ENCODE data around the gene SH3BGRL3.

The SH3BGRL3 gene

DNA sequence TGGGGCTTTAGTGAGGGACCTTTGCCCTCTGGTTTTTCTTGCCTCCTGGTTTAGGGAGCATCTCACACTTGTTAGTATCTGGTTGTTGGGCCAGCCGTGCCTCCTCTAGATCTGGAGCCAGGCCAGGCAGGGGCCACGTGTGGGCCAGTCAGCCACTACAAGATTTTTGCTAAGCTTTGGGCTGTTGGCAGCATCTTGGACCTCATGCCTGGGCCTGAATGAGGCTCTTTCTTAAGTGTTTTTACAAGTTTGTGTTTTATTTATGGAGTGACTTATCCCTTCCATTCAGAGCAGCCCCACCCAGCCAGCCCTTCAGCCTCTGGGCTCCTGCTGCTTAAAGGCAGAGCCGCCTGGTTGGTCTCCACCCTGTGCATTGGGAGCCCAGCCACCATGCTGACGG is 1.6 kb upstream of the SH3BGRL3 start:
- DNase-seq, result no peak

DNA sequence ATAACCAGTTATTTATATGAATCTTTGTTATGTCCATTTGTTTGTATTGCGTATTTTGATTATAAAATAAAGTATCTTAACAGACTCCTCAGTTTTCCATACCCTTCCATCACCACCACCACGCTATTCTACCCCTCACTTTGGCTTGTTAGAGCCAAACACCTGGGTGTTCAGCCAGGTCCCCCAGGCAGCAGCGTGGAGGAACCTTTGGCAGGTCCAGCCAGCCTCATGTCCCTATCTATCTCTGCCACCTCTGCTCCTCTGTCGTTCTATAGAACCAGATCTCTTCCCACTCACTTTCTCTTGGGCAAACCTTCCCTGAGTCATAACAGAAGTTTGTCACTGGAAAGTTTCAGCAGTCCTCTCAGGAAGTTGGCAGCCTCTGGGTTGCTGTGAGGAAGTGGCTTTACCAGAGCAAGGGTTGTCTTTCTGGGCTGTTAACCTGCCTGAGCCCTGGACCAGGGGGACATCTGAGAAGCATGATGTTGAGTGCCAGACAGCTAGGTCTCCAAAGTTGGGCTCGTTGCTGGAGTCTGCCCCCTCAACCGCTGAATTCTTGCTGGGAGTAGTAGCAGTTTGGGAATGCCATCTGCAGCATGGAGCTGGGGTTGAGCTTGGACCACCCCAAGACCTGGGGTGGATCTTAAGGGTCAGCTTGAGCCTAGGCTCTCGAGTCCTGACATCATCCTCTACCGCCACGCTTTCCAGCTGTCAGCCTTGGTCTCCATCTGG is 996 bp upstream of the SH3BGRL3 start:
- no peak for DNase-seq

DNA sequence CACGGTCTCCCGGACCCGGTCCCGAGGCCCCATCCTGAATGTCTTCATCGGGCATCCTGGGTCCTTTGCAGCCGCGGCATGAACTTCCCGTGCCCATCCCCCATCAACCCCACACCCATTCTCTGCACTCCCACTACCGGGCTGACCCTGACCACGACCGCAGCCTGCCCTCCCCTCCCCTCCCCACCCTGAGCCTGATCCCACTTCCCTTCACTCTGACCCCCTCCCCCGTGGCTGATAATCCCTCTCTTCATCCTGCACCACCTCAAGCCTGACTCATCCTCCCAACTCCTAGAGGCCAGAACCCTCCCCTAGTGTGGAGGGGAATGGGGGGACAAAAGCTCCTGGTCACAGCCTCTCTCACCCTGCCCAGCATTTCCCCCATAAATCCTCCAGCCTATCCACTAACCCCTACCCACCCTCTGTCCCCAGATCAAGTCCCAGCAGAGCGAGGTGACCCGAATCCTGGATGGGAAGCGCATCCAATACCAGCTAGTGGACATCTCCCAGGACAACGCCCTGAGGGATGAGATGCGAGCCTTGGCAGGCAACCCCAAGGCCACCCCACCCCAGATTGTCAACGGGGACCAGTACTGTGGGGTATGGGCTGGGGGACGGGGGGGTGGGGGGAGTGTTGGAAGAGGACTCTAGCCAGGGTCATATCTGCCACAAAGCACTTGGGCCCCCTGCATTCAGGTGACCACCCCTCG is 602 bp downstream of the SH3BGRL3 start:
- DNase-seq, result no peak

DNA sequence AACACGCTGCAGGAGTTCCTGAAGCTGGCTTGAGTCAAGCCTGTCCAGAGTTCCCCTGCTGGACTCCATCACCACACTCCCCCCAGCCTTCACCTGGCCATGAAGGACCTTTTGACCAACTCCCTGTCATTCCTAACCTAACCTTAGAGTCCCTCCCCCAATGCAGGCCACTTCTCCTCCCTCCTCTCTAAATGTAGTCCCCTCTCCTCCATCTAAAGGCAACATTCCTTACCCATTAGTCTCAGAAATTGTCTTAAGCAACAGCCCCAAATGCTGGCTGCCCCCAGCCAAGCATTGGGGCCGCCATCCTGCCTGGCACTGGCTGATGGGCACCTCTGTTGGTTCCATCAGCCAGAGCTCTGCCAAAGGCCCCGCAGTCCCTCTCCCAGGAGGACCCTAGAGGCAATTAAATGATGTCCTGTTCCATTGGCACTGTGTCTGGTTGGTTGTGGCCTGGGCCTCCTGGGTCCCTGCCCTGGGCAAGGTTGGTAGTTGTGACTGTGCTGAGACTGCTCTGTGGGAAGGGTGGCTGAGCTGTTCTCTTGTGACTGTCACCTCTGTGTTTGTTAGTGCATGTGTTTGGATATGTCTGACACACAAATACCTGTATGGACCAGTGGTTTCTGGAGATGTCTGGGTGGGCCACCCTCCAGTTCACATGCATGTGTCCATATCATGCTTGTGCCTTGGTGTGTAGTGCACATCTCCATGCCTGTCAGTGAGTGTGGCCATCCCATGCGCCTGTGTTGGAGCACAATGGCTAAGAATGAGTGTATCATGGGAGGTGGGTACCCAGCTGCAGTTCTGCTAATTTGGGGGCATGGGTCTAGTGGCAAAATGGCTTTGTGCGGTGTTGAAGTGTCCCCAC is 1.4 kb downstream of the SH3BGRL3 start:
- DNase-seq, result no peak

DNA sequence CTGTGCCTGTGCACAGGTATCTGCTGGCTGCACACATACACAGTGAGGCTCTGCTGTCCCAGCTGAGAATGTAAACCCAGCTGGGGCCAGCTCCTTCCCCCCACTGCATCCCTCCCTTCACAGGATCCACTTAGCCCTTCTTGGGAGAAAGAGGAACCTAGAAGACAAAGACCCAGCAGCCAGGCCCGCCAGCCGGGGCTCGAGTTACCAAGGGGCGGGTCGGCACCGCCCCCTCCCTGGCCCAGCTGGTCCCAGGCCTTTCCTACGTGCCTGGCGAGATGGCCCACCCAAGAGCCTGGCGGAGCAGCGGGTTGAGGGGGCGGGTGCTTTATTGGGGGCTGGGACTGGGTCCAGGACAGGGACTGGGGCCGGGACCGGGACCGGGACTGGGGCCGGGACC is 2.1 kb downstream of the SH3BGRL3 start:
- DNase-seq, result no peak

DNA sequence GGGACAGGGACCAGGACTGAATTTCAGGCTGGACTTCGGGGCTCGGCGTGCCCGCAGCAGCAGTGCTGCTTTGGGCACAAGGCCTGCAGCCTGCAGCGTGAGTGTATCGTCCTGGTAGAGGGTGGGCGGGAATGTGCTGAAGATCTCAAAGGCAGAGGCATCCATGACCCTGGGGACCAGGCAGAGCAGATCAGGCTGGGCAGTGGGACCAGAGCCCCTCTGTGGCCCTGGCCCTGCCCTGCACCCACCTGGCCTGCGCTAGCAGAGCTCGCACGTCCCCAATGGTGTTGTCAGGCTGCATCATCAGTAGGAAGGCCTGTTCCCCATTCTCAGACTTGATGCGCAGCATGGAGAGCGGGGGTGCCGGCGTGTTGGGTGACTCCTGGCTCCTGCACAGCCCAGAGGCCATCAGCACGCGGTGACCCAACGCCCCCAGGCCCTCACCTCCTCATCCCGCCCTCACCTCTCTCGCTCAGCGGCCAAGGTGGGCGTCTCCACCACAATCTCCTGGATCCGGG is 2.6 kb downstream of the SH3BGRL3 start:
- no peak for DNase-seq

DNA sequence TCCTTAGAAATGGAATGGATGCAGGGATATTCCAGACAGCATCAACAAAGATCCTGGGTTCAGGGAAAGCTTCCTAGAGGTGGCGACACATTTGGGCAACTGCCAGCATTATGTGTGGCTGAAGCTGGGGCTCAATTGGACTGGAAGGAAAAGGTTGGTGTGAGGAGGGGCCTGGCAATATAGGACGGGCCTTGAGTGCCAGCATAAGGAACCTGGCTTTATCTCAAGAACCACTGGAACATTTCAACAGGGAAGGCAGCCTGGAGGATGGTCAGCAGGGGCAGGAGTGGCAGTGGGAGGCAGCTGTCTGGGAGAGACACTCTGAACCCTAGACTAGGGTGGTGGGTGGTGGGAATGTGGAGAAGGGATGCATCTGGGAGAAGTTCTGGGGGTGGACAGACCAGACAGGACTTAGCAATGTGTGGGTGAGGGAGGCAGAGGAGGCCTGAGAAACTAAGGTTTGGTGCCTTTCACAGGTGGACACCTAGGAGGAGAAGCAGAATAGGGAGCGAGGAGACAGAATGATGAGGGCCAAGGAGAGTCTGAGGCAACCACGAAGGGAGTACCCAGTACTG is 3.5 kb downstream of the SH3BGRL3 start:
- DNase-seq, result no peak

DNA sequence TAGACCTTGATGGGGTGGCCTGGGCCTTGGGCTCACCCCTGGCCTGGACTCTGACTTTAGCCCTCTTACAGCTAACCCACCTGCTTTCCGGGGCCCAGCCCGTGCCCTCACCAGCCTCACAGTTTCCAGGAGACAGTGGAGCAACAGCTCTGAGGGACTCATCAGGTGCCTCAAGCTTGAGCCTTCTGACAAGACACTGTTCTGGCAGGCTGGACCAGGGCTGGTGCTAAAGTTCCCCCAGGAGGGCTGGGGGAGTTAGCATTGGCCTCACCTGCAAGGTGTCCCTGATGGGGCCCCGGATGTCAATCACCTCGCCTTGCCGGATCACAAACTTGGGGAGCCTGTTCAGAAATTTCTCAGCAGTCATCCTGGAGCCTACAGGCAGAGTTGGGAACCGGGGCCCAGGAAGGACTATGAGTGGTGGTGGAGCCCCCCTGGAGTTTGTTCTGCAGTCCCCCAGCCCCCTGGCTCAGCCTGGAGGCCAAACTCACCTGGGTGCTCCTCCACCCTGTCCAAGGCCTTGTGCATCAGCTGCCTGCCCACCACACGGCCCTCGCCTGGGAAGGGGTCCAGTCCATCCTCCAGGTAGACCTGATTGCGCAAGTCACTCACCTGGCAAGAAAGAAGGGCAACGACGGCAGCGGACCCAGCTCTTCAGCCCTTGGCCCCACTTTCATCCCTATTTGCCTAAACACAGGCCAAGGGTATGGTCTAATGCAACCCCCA is 4.1 kb downstream of the SH3BGRL3 start:
- DNase-seq, result no peak

DNA sequence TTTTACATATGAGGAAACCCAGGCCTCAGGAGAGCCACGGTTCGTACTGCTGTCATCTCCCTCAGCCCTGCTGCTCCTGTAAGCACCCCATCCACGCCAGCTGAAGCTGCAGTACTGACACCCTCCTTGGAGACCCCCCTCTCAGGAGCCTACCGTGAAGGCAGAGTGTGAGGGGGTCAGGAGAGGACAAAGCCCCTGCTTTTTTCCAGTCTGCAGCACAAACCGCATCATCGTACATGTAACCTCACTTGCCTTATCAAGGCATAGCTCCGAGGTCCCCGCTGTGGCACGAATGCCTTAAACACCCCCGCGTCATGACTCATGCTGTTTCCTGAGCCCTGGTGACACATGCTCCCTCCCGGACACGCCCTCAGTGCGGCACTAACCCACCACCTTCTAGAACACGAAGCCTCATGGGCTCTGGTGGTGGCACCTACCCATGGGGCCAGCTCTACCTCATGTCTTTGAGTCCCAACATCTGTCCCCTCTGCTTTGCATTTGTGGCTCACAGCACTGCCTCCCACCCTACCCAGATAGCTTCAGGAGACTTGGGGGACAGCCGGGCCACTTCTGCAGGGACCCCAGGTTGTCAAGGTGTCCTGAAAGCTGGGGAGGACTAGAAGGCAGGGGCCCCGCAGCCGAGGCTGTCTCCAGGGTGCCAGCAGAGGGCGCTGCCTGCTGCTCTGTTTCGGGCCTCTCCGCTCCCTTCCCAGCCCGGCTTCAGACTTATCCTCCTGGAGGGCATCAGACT is 4.9 kb downstream of the SH3BGRL3 start:
- DNase-seq, result no peak

DNA sequence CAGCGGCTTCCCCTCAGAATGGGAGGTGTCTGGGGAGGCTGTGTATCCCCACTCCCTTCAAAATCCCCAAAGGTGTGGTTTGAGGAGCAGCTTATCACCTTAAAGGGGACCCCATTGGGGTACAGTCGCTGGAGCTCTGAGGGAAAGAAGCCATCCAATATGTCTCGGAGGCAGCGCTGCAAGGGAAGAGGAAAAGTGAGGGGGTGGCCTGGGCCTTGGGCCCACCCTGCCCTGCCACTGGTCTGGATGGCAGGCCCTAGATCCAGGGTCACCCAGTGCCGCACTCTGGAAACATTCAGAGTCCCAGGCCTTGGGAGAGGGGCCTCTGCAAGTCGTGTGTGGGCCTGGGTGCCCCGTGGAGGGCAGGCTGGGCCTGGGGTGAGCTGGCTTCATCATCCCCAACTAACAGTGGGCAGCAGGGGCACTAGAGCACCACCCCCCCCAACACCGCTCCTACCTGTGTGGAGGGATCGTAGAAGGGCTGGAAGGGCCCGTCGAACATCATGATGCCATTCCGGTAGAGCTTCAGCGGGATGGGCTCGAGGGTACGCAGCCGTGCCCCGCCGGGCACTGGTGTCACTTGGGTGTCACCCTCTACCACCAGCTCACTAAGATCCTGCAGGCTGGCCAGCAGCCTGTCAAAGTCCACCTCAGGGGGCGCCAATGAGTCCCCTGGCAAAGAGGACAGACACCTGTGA is 5.6 kb downstream of the SH3BGRL3 start:
- DNase-seq, result no peak

DNA sequence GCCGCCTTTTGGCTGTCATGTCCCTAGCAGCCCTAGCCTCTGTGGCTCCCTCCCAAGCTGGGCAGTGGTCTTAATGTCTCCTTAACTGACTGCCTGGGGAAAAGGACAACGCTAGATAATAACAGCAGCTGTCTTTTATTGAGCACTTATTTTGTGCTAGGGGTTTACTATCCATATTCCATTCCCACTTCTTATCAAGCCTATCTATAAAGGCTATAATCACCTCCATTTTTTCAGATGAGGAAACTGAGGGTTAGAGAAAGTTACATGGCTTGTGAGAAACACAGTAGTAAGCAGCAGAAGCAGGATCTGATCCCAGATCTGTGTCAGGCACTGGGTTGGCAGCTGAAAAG is 6.2 kb downstream of the SH3BGRL3 start:
- DNase-seq, result no peak

DNA sequence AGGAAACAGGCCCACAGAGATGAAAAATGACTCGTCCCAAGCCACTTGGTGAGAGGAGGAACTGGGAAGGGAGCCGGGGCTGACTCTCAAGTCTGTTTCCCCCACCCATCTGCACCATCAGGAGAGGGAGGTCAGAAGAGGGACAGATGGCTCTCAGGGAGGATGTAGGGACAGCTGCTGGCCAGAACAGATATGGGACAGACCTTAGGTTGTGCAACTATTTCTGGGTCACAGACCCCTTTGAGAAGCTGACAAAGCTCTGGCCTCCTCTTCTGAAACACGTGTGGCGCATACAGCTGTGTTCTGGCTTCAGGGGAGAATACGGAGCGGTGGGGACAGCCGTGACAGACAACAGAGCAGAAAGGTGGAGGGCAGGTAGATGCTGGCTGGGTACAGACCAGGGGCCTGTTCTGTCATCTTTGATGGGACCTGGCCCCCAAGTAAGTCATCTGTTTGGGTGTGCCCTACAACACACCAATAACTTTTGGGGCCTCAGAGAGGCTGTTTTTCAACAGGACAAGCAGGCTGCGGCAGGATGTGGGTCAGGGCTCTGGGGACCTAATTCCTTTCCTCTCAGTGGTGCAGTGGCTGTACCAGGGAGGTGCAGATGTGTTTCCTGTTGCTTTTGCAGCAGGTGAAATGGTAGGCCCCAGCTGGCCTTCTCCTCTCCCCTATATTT is 7.3 kb downstream of the SH3BGRL3 start:
- no peak for DNase-seq

DNA sequence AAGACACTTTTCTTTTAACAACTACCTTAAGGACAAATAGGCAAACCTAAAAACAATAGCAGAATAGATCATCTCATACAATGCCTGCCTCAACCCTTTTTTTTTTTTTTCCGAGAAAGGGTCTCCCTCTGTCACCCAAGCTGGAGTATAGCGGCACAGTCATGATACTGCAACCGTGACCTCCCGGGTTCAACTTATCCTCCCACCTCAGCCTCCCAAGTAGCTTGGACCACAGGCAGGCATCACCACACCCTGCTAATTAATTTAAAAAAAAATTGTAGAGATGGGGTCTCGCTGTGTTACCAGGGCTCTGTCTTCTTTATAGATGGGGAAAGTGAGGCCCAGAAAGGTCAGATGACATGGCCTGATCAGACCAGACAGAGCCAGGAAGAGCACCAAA is 7.9 kb downstream of the SH3BGRL3 start:
- no peak for DNase-seq

DNA sequence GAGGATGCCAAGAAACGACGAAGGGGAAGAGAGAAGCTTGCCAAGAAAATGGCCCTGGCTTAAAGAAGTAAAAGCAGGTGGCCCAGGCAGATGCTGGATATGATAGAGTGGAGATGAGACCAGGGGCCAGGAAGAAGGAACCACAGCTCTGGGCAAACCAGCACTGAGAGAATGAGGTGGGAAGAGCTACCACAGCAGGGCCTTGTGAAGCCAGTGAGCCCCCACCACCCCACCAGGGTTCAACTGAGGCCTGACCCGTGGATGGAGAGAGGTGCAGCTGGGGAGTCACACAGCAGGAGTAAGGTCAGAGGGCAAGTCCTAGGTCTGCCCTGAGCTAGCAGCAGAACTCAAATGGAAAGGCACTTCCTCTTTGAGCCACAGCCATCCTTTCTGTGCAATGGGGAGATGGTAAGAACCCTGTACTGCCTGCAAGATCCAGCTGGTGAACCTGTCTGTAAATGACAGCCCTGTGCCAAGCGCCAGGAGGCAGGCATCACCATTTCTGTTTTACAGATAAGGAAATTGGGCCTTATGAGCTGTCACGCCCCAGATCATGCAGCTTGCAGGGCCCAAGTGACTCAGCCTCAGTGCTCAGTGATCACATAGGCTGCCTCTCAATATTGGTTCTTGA is 8.5 kb downstream of the SH3BGRL3 start:
- no peak for DNase-seq

DNA sequence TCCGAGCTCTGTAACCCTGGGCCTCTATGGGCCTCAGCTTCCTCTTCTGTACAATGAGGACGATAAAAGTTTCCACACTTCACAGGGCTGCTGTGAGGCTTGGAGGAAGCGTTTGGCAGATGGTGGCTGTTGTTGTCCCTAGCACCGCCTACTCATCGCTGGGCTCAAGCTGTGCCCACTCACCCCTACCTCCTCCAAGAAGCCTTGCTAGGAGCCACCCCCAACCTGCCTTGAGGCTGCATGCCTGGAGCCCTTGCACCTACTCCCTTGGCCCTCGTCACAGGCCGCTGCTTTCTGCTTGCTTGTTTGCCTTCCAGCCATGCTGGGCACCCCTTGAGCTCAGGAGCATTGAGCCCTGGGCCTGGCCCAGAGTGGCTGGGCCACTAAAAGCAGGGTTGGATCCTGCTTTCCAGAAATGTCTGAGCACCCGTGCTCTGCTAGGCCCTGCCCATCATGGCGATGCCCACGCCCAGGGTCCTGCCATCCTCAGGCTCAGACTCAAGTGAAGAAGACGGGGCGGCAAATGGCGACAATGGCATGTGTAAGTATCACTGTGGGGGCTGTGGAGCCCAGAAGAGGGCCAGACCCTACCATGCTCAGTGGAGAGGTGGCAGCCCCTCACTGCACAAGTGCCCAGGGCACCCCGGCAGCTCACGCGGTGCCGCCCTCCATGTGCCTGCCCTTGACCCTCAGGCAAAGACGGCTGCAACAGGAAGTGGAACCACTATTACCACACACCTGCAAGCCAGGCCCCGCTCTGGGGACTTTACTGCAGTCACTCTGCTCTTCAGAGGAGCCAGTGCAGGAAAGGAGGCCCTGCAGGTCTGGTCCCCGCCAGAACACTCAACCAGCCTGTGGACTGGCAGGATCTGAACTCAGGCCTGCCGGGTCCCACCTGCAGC is 9.5 kb downstream of the SH3BGRL3 start:
- DNase-seq, result no peak

DNA sequence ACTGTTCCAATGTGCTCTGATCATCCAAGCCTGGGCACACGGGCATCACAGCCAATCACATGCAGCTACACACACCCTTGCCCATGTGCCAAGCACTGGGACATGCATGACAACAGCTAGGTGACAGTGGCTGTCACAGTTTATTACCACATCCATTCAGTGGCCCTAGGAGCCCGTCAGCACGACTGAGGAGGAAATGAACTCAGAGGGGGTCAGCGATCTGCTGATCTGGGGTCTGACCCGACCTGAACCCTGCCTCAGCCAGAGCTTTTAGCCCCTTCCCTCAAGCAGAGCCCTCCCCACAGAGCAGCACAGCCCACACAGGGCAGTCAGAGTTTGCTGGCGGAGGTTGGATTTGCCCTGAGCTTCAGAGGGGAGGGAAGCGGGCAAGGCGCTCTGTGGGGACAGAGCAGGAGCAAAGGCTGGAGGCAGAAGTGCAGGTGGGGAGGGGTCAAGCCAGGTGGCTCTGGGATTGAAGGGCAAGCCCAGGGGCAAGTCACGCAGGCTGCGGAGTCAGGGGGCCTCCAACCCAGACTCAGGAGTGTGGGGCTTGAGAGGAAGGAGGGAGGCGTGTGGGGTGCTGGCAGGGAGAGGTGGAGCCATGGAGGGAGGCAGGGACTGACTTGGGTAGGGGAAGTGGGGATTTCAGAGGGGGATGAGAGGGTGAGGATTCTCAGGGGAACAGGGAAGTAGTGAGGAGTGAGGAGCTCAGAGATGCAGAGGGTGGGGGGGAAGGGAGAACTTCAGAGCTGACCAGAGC is 10.4 kb downstream of the SH3BGRL3 start:
- no peak for DNase-seq

DNA sequence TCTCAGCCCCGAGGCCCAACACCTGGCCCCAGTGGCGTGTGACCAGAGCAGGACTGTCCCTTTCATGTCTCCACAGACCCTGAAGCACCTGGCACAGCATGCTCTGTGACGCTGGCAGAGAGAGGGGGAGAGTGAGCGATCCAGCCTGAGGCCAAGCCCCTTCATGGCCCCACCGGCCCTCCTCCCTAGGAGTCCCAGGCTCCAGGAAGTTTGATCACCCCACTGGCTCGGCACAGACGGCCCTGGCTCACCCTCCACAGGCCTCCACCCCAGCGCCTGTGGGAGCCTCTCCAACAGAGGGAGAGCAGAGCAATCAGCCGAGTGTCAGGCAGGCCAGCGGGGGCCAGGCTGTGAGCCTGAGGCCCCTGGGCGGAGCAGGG is 11.0 kb downstream of the SH3BGRL3 start:
- no peak for DNase-seq

DNA sequence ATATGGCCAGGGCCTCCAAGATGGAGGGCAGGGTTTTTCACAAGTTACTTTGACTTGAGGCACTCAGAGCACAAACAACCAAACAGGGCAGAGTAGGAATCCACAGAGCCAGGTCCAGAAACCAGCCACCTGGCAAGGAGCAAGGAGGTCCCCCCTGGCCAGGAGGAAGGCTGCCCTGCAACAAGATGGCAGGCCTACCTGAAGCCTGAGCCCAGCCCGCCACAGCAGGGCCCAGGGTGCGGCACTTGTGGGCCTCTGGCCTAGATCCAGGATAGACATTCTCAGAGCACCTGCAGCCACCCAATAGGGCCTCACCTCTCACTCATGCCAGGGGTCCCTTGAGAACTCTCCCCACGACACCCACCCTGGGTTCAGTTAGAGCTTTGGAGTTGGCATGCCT is 11.5 kb downstream of the SH3BGRL3 start:
- DNase-seq, result no peak
